AG09319 (cell line): Measurements from ENCODE around the gene RAB3GAP1.

ENCODE experiments used
- DNase-seq: peaks from one replicate; pipeline ENCODE4 v3.0.0-alpha.2; 2010; ENCODE audit warnings: low read depth; ENCODE audit errors: extremely low read depth
- TF ChIP-seq, protein P1 (sequence below): IDR thresholded peaks from 2 replicates; pipeline ENCODE4 v1.5.1; 2011; ENCODE audit warnings: low read depth, mild to moderate bottlenecking, inconsistent platforms, low read length, moderate library complexity

Gene RAB3GAP1

DNA sequence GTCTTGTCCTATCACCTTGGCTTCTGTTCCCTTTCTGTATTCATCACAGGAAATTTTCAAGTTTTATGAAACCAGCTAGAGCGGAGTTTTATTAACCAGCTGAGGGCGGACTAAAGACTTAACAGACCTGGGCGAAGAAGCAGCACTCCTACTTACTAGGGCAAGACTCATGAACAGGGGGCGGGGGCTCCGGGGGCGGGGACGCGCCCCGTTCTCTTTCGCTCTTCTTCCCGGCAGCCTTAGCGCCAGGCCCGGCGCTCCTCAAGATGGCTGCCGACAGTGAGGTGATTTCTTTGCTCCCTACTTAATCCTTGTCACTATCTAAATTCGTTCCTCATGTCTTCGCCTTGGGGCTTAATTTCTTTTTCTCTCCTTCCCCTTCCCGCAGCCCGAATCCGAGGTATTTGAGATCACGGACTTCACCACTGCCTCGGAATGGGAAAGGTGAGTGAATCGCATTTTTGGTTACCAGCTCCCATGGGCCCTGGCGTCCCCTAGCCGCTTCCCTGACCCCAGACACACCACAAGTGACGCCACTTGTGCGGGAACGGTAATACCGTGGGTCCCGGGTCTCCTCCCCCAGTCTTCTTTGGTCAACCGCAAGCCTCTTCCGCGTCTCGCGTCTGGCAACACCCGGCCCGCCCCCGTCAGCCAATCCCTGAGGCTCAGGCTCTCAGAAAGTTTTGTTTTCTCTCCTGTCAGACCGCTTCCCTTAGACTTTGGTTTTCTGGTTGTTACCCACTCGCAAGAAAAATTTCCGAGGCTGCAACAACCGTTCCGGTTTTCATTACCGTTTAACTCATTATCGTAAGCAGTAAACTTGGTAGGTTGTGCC, at the start of gene RAB3GAP1:
Gene RAB3GAP1, plus strand, starts transcription at position 251 of the 835 bp plus-strand sequence. Its CDS starts 16 bp downstream, at position 267.
- DNase-seq: peak; percentile 59
- TF ChIP-seq, protein P1, sequence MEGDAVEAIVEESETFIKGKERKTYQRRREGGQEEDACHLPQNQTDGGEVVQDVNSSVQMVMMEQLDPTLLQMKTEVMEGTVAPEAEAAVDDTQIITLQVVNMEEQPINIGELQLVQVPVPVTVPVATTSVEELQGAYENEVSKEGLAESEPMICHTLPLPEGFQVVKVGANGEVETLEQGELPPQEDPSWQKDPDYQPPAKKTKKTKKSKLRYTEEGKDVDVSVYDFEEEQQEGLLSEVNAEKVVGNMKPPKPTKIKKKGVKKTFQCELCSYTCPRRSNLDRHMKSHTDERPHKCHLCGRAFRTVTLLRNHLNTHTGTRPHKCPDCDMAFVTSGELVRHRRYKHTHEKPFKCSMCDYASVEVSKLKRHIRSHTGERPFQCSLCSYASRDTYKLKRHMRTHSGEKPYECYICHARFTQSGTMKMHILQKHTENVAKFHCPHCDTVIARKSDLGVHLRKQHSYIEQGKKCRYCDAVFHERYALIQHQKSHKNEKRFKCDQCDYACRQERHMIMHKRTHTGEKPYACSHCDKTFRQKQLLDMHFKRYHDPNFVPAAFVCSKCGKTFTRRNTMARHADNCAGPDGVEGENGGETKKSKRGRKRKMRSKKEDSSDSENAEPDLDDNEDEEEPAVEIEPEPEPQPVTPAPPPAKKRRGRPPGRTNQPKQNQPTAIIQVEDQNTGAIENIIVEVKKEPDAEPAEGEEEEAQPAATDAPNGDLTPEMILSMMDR: no peak

DNA sequence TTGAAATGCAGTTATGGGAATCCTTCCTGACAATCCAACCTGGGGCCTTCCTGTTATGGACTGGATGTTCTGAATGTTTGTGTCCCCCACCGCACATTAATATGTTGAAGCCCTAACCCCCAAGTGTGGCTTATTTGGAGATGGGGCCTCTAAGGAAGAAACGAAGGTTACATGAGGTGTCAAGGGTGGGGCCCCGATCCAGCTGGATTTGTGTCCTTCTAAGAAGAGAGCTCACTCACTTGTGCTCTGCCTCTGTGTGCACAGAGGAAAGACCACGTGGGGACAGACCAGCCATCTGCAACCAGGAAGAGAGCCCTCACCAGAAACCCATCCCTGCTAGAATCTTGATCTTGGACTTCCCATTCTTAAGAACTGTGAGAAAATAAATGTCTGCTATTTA, 49.3 kb upstream of the RAB3GAP1 start:
- TF ChIP-seq, protein P1: no peak
- DNase-seq: no peak

DNA sequence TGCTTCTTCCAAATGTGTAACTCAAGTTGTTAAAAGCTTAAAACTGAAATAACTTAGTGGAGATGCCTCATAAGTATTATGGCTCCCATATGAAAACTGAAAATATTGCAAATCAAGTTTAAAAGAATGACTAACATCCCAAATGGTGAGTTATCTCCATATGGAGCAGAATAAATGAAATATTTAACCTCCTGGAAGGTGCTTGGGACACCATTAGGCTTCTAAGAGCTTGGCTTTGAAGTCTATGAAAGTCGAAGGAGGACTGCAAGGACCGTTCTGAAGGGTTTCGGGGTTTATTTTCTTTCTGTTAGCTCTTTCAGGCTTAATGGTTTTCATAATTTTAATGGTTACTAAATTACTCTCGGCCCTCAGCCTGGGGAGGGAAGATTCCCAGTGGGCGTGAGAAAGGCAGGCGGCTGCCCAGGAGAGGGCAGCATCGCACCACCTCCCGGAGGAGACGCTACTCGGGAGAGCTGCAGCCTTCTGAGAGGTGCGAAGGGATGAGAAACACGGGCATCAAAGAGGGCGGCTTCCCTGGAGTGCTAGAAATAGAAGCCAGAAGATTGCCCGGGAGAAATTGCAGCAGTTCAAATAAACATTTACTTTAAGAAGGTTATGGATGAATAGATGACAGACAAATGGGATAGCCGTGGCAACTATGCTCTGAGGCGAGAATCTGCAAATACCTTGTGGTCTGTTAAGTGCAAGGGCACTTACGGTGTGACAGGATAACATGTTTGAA, 47.9 kb upstream of the RAB3GAP1 start:
- TF ChIP-seq, protein P1: peak; percentile 98
- DNase-seq: peak; percentile 14

DNA sequence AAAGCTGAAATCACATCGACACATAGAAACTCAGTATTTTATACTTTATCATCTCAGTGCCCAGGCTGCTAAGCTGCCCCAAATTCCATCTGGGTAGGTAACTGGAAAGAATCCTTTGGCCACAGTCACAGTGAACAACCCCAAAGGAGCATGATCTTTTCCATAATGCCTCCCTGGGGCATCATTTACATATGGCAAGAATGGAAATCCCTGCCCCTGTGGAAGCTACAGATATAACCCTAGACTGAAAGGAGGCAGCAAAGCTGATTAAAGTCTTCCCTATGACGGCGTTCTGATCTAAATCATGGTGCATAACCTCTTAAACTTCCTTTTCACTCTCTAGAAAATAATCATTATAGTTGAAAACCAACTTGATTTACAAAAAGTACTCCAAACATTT, 46.3 kb upstream of the RAB3GAP1 start:
- TF ChIP-seq, protein P1: no peak
- no peak for DNase-seq

DNA sequence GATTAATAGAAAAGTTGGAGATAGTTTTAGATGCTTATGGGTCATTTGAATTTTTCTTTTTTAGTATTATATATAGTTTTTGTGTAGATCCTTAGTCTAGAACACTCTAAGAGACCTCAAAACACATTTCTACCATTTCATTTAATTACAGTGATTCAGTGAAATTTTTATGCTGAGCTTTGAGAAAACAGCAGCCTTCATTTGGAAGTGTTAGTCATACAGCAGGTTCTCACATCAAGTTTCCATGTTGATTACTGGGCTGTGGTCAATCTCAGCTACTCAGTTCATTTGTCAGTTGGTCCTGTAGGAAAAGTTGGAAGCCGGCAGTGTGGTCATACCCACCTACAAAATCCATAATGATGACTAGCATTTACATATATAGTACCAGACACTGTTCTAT, 42.8 kb upstream of the RAB3GAP1 start:
- TF ChIP-seq, protein P1: no peak
- no peak for DNase-seq

DNA sequence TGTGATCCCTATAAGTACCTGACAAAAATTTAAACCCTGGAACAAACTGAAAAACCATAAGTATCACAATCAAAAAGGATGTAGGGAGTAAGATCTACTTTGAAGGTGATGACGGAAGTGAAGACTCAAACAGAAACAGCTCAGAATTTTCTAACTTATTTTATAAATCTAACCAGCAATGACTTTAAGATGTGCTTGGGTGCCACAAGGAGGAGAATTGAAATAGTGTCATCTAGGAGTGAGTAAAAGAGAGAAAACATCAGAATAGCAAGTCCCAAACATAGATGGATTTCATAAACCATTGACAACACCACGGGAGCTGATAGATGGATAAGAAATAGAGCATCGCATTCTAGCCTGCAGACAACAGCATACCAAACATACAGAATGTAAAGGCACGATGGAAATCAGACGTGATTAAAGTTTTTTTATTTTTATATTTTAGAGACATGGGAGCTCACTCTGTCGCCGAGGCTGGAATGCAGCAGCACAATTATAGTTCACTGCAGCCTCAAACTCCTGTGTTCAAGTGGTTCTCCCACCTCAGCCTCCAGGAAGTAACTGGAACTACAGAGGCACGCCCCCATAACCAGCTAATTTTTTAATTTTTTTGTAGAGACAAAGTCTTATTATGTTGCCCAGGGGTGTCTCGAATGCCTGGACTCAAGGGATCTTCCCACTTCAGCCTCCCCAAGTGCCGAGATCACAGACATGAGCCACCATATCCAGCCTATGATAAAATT, 41.7 kb upstream of the RAB3GAP1 start:
- TF ChIP-seq, protein P1: no peak
- DNase-seq: no peak
